A673 (cell line): ENCODE measurements around the gene DDX50. TPM values are rescaled to one million over a fixed set of nuclear protein-coding genes. Genes with fewer than 3 reads are reported as not detected.

Experiments used
- BruUV-seq: library from RNA; stranded (reverse); fragments of 400-500 nt; replicated peaks from 2 replicates; lab custom pipeline; 2021; lab: Mats Ljungman, UMichigan
- CTCF ChIA-PET: fragments of 300-600 bp; sonication (Branson Sonifier 250); formaldehyde crosslinking; loops from one replicate; lab custom pipeline; 2022; ENCODE audit warnings: antibody characterized with exemption; lab: Charles Lee
- POLR2A ChIA-PET: fragments of 300-600 bp; sonication (Branson Sonifier 250); formaldehyde crosslinking; loops from one replicate; lab custom pipeline; 2022; ENCODE audit warnings: antibody characterized with exemption; ENCODE audit not compliant: low non-redundant PET; lab: Charles Lee
- DNase-seq: peaks from one replicate; pipeline ENCODE4 v3.0.0-alpha.2; 2015; ENCODE audit warnings: low spot score
- H3K27ac ChIP-seq: fragments of 200-600 bp; sonication (generic); 2 replicates; pipeline ENCODE4 v1.5.1; 2016; ENCODE audit warnings: mixed run types, low read depth, mild to moderate bottlenecking, mixed read lengths, antibody characterized with exemption, low read length; ENCODE audit not compliant: poor library complexity, severe bottlenecking
- H3K27me3 ChIP-seq: fragments of 200-600 bp; sonication (generic); replicated peaks from 2 replicates; pipeline ENCODE4 v1.6.1; 2017; ENCODE audit warnings: mixed run types, low read depth, mild to moderate bottlenecking, mixed read lengths, antibody characterized with exemption, low read length; ENCODE audit not compliant: insufficient read depth, poor library complexity
- H3K36me3 ChIP-seq: fragments of 200-600 bp; sonication (generic); 2 replicates; pipeline ENCODE4 v1.6.1; 2016; ENCODE audit warnings: mixed run types, mild to moderate bottlenecking, mixed read lengths, antibody characterized with exemption, low read length; ENCODE audit not compliant: insufficient read depth, poor library complexity, severe bottlenecking
- H3K4me1 ChIP-seq: fragments of 200-600 bp; sonication (generic); 2 replicates; pipeline ENCODE4 v1.6.1; 2017; ENCODE audit warnings: mixed run types, mild to moderate bottlenecking, mixed read lengths, antibody characterized with exemption, low read length; ENCODE audit not compliant: insufficient read depth, poor library complexity, severe bottlenecking
- H3K4me3 ChIP-seq: fragments of 200-600 bp; sonication (generic); 2 replicates; pipeline ENCODE4 v1.5.1; 2016; ENCODE audit warnings: low read depth, mixed run types, mild to moderate bottlenecking, mixed read lengths, low read length; ENCODE audit not compliant: poor library complexity, severe bottlenecking
- H3K9me3 ChIP-seq: fragments of 200-600 bp; sonication (generic); 2 replicates; pipeline ENCODE4 v1.6.1; 2016; ENCODE audit warnings: mixed run types, low read depth, mild to moderate bottlenecking, mixed read lengths, antibody characterized with exemption, low read length; ENCODE audit not compliant: poor library complexity, severe bottlenecking
- EZH2 ChIP-seq: fragments of 200-600 bp; sonication (generic); IDR thresholded peaks from 2 replicates; pipeline ENCODE4 v1.6.1; 2017; ENCODE audit warnings: borderline replicate concordance, low read depth, mild to moderate bottlenecking, mixed read lengths, antibody characterized with exemption, low read length; ENCODE audit not compliant: poor library complexity, severe bottlenecking
- intact Hi-C: fragments of 100-400 bp; cut with micrococcal nuclease; formaldehyde crosslinking; loops from one replicate; pipeline ENCODE4 v1.10.0; 2022; ENCODE audit not compliant: unreplicated experiment
- total RNA-seq: library from RNA; stranded (reverse); gene quantifications from 2 replicates; pipeline ENCODE4 v1.2.3, GENCODE V29; 2021
- TF ChIP-seq, protein P1 (sequence below): fragments of 300-800, 200-600 bp; sonication (generic); conservative IDR thresholded peaks from 2 replicates; pipeline ENCODE4 v1.5.1; 2017; ENCODE audit warnings: low read depth, mild to moderate bottlenecking, antibody characterized with exemption, low read length, moderate library complexity, mixed read lengths

Gene DDX50
- total RNA-seq, 1 experiment from 2014 or later = 46.1 TPM

GRCh38 chr10:68895041-68895440 is 6.1 kb upstream of the DDX50 start:
- ChIA-PET POLR2A (interaction anchor here (0.6 kb wide), 1 partner anchor 773 kb away, joined by 3 read pairs; no protein-coding TSS in a partner anchor), CTCF (interaction anchor here (0.5 kb wide), 1 partner anchor 544 kb away, joined by 6 read pairs; no protein-coding TSS in a partner anchor)
- Histone ChIP-seq H3K36me3 (no peaks in the 10 kb centered on the region), H3K27me3 (no peaks in the 10 kb centered on the region), H3K4me3 (no peak overlapping the region), H3K27ac (no peak overlapping the region), H3K9me3 (no peaks in the 10 kb centered on the region), H3K4me1 (peaks cover under 1% of the 10 kb centered on the region)
- intact Hi-C loops = loop anchor here (10.0 kb wide), 1 partner anchor 680 kb away; no protein-coding TSS in a partner anchor
- BruUV-seq = no TSS peak
- TF ChIP-seq EZH2 = no peak
- TF ChIP-seq, protein P1, sequence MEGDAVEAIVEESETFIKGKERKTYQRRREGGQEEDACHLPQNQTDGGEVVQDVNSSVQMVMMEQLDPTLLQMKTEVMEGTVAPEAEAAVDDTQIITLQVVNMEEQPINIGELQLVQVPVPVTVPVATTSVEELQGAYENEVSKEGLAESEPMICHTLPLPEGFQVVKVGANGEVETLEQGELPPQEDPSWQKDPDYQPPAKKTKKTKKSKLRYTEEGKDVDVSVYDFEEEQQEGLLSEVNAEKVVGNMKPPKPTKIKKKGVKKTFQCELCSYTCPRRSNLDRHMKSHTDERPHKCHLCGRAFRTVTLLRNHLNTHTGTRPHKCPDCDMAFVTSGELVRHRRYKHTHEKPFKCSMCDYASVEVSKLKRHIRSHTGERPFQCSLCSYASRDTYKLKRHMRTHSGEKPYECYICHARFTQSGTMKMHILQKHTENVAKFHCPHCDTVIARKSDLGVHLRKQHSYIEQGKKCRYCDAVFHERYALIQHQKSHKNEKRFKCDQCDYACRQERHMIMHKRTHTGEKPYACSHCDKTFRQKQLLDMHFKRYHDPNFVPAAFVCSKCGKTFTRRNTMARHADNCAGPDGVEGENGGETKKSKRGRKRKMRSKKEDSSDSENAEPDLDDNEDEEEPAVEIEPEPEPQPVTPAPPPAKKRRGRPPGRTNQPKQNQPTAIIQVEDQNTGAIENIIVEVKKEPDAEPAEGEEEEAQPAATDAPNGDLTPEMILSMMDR = no peak
- no peak for DNase-seq

DNA sequence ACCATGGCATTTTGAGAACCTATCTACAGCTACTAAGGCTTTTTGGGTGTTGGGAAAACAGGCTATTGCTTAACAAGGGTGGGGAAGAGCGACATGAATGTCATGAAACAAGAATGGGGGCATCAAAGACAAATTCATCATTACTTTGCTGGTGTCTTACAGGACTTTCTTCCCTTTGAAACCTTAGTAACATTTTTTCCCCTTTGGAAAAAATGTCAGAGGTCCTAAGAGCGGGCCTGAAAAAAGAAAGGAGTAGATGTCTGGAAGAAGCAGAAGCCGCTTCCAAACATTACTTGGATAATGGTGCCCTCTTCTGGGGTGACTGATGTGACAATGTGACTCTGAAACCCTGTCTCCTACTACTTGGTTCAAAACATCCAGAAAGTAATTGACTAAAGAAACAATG is 3.8 kb upstream of the DDX50 start:
- peak; percentile 83 for DNase-seq
- no peak for TF ChIP-seq EZH2
- TF ChIP-seq, protein P1 = peak; percentile 71
- no peak overlapping the region for H3K27ac ChIP-seq
- no peak overlapping the region for H3K4me3 ChIP-seq
- no peaks in the 10 kb centered on the region for H3K36me3 ChIP-seq
- no peaks in the 10 kb centered on the region for H3K9me3 ChIP-seq
- ChIA-PET CTCF (interaction anchor here (0.7 kb wide), 1 partner anchor 1042 kb away, joined by 10 read pairs; no protein-coding TSS in a partner anchor), POLR2A (no interaction called here)
- no TSS peak for BruUV-seq
- H3K27me3 ChIP-seq = no peaks in the 10 kb centered on the region
- peaks cover 11% of the 10 kb centered on the region for H3K4me1 ChIP-seq
- intact Hi-C loops = loop anchor here (1.0 to 10.0 kb wide), 2 partner anchors 105 to 683 kb away; no protein-coding TSS in a partner anchor

DNA sequence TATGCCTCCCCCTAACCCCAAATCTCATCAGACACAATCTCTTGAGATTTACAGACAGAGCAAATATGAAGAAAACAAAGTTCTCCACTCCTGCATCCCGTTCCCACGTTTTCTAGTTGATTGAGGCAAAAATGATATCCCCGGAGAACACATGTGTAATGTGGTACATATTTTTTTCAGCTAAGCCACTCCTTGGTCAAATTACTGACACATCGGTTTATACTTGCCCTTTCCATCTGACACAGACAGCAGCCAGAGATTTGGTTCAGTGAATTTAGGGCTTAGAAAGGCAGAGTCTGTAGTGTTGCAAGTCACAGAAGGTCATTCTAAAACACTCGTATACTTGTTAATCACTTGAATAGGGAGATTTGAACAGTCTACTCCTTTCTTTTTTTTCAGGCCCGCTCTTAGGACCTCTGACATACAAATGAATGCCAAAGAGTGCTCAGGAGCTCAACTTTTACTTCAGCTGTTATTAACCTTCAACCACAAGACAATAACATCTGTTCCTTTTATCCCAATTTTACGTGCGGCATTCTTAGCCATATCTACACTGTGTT is 1.8 kb upstream of the DDX50 start:
- CTCF ChIA-PET = no interaction called here
- H3K36me3 ChIP-seq = peaks cover under 1% of the 10 kb centered on the region
- no peak for TF ChIP-seq EZH2
- TF ChIP-seq, protein P1 = no peak
- H3K27me3 ChIP-seq = no peaks in the 10 kb centered on the region
- POLR2A ChIA-PET = no interaction called here
- no peak overlapping the region for H3K4me3 ChIP-seq
- no TSS peak for BruUV-seq
- H3K27ac ChIP-seq = no peak overlapping the region
- intact Hi-C loops = loop anchor here (10.0 kb wide), 1 partner anchor 684 kb away; no protein-coding TSS in a partner anchor
- no peak for DNase-seq
- no peaks in the 10 kb centered on the region for H3K9me3 ChIP-seq
- H3K4me1 ChIP-seq = peaks cover 17% of the 10 kb centered on the region
